GM12878 (cell line): ENCODE measurements around the gene NF1. TPM values are rescaled to one million over a fixed set of nuclear protein-coding genes. Genes with fewer than 3 reads are reported as not detected.

Experiments used
- ATAC-seq: fragments of 200-7000 bp; cut with Tn5 transposase; 3 replicates; pipeline ENCODE4 v1.9.1; 2020; ENCODE audit warnings: mild to moderate bottlenecking, moderate library complexity
- BruUV-seq: library from RNA; stranded (reverse); fragments of 400-500 nt; replicated peaks from 2 replicates; lab custom pipeline; 2021; lab: Mats Ljungman, UMichigan
- CTCF ChIA-PET: fragments of 300-600 bp; sonication (Branson Sonifier 250); formaldehyde crosslinking; extraction: SDS; loops from one replicate; lab custom pipeline; 2021; ENCODE audit warnings: inconsistent platforms; lab: Yijun Ruan, JAX
- POLR2A ChIA-PET: fragments of 350-600 bp; formaldehyde crosslinking; extraction: SDS; loops from one replicate; lab custom pipeline; 2021; ENCODE audit warnings: inconsistent platforms; lab: Charles Lee
- RAD21 ChIA-PET: fragments of 300-600 bp; sonication (Branson Sonifier 250); formaldehyde crosslinking; loops from one replicate; lab custom pipeline; 2023; ENCODE audit warnings: antibody characterized with exemption; ENCODE audit not compliant: unreplicated experiment; lab: Charles Lee
- SMC1A ChIA-PET: fragments of 300-600 bp; sonication (Branson Sonifier 250); formaldehyde crosslinking; loops from one replicate; lab custom pipeline; 2023; ENCODE audit not compliant: unreplicated experiment, uncharacterized antibody; lab: Charles Lee
- DNase-seq: peaks from one replicate; pipeline ENCODE4 v3.0.0-alpha.2; 2011; ENCODE audit warnings: low read depth, low spot score
- FAIRE-seq: peaks from 3 replicates; lab custom pipeline; 2011; peaks lifted over from hg19 to GRCh38; lab: Jason Lieb, UNC
- H2AFZ ChIP-seq: 2 replicates; pipeline ENCODE4 v1.6.0; 2011; ENCODE audit warnings: low read depth, low read length, control low read depth; ENCODE audit not compliant: control insufficient read depth
- H3K27ac ChIP-seq: 2 replicates; pipeline ENCODE4 v1.5.1; 2011; ENCODE audit warnings: control low read depth; ENCODE audit not compliant: control insufficient read depth, insufficient read depth
- H3K27me3 ChIP-seq, 2 experiments: replicated peaks in 1 of 2; 2 replicates each; pipeline versions ENCODE4 v1.6.0 to v1.6.1; 2011; ENCODE audit warnings: low read length in 1 of 2; ENCODE audit not compliant: control insufficient read depth in 2 of 2, insufficient read depth in 2 of 2
- H3K36me3 ChIP-seq, 2 experiments: 2 replicates each; pipeline ENCODE4 v1.5.1; 2011; ENCODE audit warnings: low read length in 1 of 2; ENCODE audit not compliant: control insufficient read depth in 2 of 2, insufficient read depth in 2 of 2
- H3K4me1 ChIP-seq: 2 replicates; pipeline ENCODE4 v1.6.1; 2011; ENCODE audit warnings: mild to moderate bottlenecking, low read length, moderate library complexity, mixed read lengths; ENCODE audit not compliant: control insufficient read depth, insufficient read depth
- H3K4me2 ChIP-seq: 2 replicates; pipeline ENCODE4 v1.6.0; 2011; ENCODE audit warnings: control low read depth; ENCODE audit not compliant: control insufficient read depth, insufficient read depth
- H3K4me3 ChIP-seq: fragments of 200-600 bp; sonication (generic); 2 replicates; pipeline ENCODE4 v1.5.1; 2016
- H3K79me2 ChIP-seq: 2 replicates; pipeline ENCODE4 v1.6.0; 2011; ENCODE audit warnings: low read length; ENCODE audit not compliant: control insufficient read depth, insufficient read depth
- H3K9ac ChIP-seq: 2 replicates; pipeline ENCODE4 v1.8.0; 2011; ENCODE audit warnings: low read length, control low read depth, mixed read lengths; ENCODE audit not compliant: control insufficient read depth, insufficient read depth
- H3K9me3 ChIP-seq: replicated peaks from 3 replicates; pipeline ENCODE4 v1.5.1; 2011; ENCODE audit warnings: mild to moderate bottlenecking, low read length; ENCODE audit not compliant: control insufficient read depth, insufficient read depth
- H4K20me1 ChIP-seq: 2 replicates; pipeline ENCODE4 v1.6.0; 2011; ENCODE audit not compliant: control insufficient read depth, insufficient read depth
- CBX3 ChIP-seq: fragments of 200-600 bp; sonication (generic); IDR thresholded peaks from 2 replicates; pipeline ENCODE4 v1.6.1; 2016; ENCODE audit warnings: low read depth, borderline replicate concordance
- EGR1 ChIP-seq, 2 experiments: IDR thresholded peaks; 1 replicate in 1 of 2; 2 replicates in 1 of 2; pipeline ENCODE4 v1.6.1; 2011 to 2012; ENCODE audit warnings: low read depth in 2 of 2, low read length in 2 of 2, borderline replicate concordance in 1 of 2, mild to moderate bottlenecking in 1 of 2, moderate library complexity in 1 of 2
- ELK1 ChIP-seq: IDR thresholded peaks from 2 replicates; pipeline ENCODE4 v1.6.1; 2012; ENCODE audit warnings: low read depth, low read length, improper control_type of control experiment
- HDAC2 ChIP-seq: fragments of 200-600 bp; sonication (generic); IDR thresholded peaks from 2 replicates; pipeline ENCODE4 v1.6.1; 2017
- RUNX3 ChIP-seq: IDR thresholded peaks from 2 replicates; pipeline ENCODE4 v1.6.1; 2012; ENCODE audit warnings: low read length, inconsistent platforms
- ZNF24 ChIP-seq: fragments of 450-650 bp; IDR thresholded peaks from 2 replicates; pipeline ENCODE4 v1.6.1; 2017; ENCODE audit warnings: antibody characterized with exemption, mild to moderate bottlenecking
- in situ Hi-C: fragments of 300-500 bp; cut with MboI; formaldehyde crosslinking; loops from 9 replicates; pipeline ENCODE4 v1.14.3; 2018; ENCODE audit warnings: mixed read lengths
- intact Hi-C: fragments of 100-400 bp; cut with micrococcal nuclease; formaldehyde crosslinking; loops from one replicate; pipeline ENCODE4 v1.14.2; 2022; ENCODE audit not compliant: unreplicated experiment
- polyA plus RNA-seq, 11 experiments: library from polyadenylated mRNA; depleted of rRNA in 4 of 11; unstranded in 6 of 11; stranded (reverse) in 5 of 11; fragments of >200 nt; fragmentation: Nextera tagmentation in 4 of 11; fragmentation: Illumina TruSeq in 1 of 11; extraction: Ambion mirVana in 4 of 11; extraction: Trizol in 1 of 11; gene quantifications; 1 replicate in 1 of 11; 2 replicates in 10 of 11; pipeline versions ENCODE4 v1.2.1 to v1.2.3, GENCODE V29; 2011 to 2016; ENCODE audit warnings: inconsistent platforms in 2 of 11, missing spikeins in 2 of 11, low read depth in 1 of 11
- total RNA-seq, 4 experiments: library from RNA; depleted of rRNA in 3 of 4; stranded (reverse); fragments of >200 nt in 3 of 4; fragmentation: Illumina TruSeq in 1 of 4; extraction: Trizol in 1 of 4; gene quantifications; 2 replicates each; pipeline versions ENCODE4 v1.2.1 to v1.2.3, GENCODE V29; 2013 to 2021
- TF ChIP-seq, protein P1 (sequence below): IDR thresholded peaks from 2 replicates; pipeline ENCODE4 v1.6.1; 2012; ENCODE audit warnings: low read depth, low read length, improper control_type of control experiment
- TF ChIP-seq, protein P2 (sequence below): IDR thresholded peaks from 2 replicates; pipeline ENCODE4 v1.6.1; 2011; ENCODE audit warnings: low read depth, mild to moderate bottlenecking, low read length, moderate library complexity, borderline replicate concordance; ENCODE audit errors: extremely low read depth
- TF ChIP-seq, protein P3 (sequence below): fragments of 450-650 bp; IDR thresholded peaks from 2 replicates; pipeline ENCODE4 v1.6.1; 2014; ENCODE audit warnings: mild to moderate bottlenecking
- TF ChIP-seq, protein P4 (sequence below): fragments of 450-650 bp; IDR thresholded peaks from 2 replicates; pipeline ENCODE4 v1.6.1; 2017; ENCODE audit warnings: mild to moderate bottlenecking, moderate library complexity
- TF ChIP-seq, protein P5 (sequence below): fragments of 450-650 bp; formaldehyde crosslinking; IDR thresholded peaks from 2 replicates; pipeline ENCODE4 v1.4.0; 2020; ENCODE audit warnings: mild to moderate bottlenecking, moderate library complexity

The NF1 gene
- total and polyA plus RNA-seq, 10 of the 15 experiments (the other 5 are each of a cell fraction or from before 2014, with no cell fraction given), result 2.5 to 31.8 (median 16.6) TPM

DNA sequence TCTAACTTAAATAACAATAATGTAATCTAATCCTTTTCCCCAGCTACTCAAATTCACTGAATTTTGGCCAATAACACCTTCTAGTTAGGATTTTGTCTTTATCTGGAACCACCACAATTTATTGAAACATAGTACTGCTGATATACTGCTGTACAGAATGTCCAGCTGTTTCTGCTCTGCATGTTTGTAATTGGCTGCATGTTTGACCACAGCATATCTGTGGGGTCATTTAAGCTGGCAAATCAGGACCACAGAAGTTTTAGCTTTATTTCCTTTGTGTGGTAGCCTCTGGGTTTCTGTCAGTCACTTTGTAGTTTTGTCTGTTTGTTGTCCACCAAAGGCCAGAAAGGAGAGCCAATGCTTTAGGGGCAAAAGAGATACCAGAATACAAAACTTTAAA, 274.5 kb downstream of the NF1 start:
- ChIA-PET RAD21 (interaction anchor here (0.6 to 0.9 kb wide), 3 partner anchors 58 to 1459 kb away, joined by 3 to 4 read pairs (median 3); no protein-coding TSS in a partner anchor), SMC1A (interaction anchor here (0.7 to 9.7 kb wide), 8 partner anchors 8 to 154 kb away, joined by 3 to 86 read pairs (median 3); partner anchors contain the start of genes EVI2A and EVI2B), POLR2A (interaction anchor here (0.6 kb wide), 1 partner anchor 34 kb away, joined by 5 read pairs; no protein-coding TSS in a partner anchor), CTCF (interaction anchor here (1.1 to 1.6 kb wide), 5 partner anchors 9 to 153 kb away, joined by 3 to 4 read pairs (median 4); partner anchors contain the start of gene EVI2B)
- Histone ChIP-seq H3K4me1 (peaks cover 12% of the 10 kb centered on the region), H3K36me3 (peaks cover 0 to 9% of the 10 kb centered on the region in 2 experiments; a peak in 1 of 4 replicates), H3K4me3 (no peak overlapping the region), H3K79me2 (no peaks in the 10 kb centered on the region), H3K4me2 (no peak overlapping the region), H4K20me1 (no peaks in the 10 kb centered on the region), H3K9me3 (no peaks in the 10 kb centered on the region), H3K27ac (no peak overlapping the region), H3K9ac (no peak overlapping the region), H3K27me3 (no peaks in the 10 kb centered on the region), H2AFZ (no peak overlapping the region)
- in situ Hi-C loops (no loop called here), intact Hi-C loops (no loop called here)
- peak; percentile 23 for FAIRE-seq
- DNase-seq, result no peak
- BruUV-seq, result no TSS peak
- ATAC-seq, result peak; percentile 23; the same call in 1 of the 3 replicates
- TF ChIP-seq, protein P1, sequence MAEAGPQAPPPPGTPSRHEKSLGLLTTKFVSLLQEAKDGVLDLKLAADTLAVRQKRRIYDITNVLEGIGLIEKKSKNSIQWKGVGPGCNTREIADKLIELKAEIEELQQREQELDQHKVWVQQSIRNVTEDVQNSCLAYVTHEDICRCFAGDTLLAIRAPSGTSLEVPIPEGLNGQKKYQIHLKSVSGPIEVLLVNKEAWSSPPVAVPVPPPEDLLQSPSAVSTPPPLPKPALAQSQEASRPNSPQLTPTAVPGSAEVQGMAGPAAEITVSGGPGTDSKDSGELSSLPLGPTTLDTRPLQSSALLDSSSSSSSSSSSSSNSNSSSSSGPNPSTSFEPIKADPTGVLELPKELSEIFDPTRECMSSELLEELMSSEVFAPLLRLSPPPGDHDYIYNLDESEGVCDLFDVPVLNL, result no peak
- TF ChIP-seq, protein P2, sequence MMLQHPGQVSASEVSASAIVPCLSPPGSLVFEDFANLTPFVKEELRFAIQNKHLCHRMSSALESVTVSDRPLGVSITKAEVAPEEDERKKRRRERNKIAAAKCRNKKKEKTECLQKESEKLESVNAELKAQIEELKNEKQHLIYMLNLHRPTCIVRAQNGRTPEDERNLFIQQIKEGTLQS, result no peak
- TF ChIP-seq CBX3 (no peak), ELK1 (no peak), ZNF24 (no peak), HDAC2 (no peak), EGR1 (IDR thresholded peaks at IDR 0.05; ENCODE audit: borderline replicate concordance in 1 of 2, low read depth in 2 of 2, low read length in 2 of 2) (no peak), RUNX3 (no peak)
- TF ChIP-seq, protein P3, sequence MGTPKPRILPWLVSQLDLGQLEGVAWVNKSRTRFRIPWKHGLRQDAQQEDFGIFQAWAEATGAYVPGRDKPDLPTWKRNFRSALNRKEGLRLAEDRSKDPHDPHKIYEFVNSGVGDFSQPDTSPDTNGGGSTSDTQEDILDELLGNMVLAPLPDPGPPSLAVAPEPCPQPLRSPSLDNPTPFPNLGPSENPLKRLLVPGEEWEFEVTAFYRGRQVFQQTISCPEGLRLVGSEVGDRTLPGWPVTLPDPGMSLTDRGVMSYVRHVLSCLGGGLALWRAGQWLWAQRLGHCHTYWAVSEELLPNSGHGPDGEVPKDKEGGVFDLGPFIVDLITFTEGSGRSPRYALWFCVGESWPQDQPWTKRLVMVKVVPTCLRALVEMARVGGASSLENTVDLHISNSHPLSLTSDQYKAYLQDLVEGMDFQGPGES, result no peak
- TF ChIP-seq, protein P4, sequence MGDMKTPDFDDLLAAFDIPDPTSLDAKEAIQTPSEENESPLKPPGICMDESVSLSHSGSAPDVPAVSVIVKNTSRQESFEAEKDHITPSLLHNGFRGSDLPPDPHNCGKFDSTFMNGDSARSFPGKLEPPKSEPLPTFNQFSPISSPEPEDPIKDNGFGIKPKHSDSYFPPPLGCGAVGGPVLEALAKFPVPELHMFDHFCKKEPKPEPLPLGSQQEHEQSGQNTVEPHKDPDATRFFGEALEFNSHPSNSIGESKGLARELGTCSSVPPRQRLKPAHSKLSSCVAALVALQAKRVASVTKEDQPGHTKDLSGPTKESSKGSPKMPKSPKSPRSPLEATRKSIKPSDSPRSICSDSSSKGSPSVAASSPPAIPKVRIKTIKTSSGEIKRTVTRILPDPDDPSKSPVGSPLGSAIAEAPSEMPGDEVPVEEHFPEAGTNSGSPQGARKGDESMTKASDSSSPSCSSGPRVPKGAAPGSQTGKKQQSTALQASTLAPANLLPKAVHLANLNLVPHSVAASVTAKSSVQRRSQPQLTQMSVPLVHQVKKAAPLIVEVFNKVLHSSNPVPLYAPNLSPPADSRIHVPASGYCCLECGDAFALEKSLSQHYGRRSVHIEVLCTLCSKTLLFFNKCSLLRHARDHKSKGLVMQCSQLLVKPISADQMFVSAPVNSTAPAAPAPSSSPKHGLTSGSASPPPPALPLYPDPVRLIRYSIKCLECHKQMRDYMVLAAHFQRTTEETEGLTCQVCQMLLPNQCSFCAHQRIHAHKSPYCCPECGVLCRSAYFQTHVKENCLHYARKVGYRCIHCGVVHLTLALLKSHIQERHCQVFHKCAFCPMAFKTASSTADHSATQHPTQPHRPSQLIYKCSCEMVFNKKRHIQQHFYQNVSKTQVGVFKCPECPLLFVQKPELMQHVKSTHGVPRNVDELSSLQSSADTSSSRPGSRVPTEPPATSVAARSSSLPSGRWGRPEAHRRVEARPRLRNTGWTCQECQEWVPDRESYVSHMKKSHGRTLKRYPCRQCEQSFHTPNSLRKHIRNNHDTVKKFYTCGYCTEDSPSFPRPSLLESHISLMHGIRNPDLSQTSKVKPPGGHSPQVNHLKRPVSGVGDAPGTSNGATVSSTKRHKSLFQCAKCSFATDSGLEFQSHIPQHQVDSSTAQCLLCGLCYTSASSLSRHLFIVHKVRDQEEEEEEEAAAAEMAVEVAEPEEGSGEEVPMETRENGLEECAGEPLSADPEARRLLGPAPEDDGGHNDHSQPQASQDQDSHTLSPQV, result no peak
- TF ChIP-seq, protein P5, sequence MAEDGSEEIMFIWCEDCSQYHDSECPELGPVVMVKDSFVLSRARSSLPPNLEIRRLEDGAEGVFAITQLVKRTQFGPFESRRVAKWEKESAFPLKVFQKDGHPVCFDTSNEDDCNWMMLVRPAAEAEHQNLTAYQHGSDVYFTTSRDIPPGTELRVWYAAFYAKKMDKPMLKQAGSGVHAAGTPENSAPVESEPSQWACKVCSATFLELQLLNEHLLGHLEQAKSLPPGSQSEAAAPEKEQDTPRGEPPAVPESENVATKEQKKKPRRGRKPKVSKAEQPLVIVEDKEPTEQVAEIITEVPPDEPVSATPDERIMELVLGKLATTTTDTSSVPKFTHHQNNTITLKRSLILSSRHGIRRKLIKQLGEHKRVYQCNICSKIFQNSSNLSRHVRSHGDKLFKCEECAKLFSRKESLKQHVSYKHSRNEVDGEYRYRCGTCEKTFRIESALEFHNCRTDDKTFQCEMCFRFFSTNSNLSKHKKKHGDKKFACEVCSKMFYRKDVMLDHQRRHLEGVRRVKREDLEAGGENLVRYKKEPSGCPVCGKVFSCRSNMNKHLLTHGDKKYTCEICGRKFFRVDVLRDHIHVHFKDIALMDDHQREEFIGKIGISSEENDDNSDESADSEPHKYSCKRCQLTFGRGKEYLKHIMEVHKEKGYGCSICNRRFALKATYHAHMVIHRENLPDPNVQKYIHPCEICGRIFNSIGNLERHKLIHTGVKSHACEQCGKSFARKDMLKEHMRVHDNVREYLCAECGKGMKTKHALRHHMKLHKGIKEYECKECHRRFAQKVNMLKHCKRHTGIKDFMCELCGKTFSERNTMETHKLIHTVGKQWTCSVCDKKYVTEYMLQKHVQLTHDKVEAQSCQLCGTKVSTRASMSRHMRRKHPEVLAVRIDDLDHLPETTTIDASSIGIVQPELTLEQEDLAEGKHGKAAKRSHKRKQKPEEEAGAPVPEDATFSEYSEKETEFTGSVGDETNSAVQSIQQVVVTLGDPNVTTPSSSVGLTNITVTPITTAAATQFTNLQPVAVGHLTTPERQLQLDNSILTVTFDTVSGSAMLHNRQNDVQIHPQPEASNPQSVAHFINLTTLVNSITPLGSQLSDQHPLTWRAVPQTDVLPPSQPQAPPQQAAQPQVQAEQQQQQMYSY, result no peak
